ENCODE data around the gene PTPN23.

The PTPN23 gene

DNA sequence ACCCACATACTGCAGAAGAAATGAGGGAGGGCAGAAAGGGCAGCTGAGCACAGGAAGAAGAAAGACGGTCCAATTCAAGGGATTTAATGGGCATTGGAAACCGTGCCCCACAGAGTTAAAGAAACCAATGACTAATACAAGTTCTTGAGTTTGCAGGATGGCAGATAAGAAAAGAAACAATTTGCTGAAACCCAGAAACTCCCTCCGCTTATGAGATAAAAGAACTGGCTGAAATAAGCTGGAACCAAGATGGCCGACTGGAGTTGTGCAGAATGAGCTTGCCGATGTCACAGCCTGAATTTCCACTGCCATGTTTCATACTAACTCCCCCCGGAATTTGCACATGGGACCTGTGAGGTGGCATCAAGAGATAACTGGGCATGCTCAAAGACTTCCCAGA, 47.8 kb downstream of the PTPN23 start:
- Histone ChIP-seq H3K36me3 (ENCODE audit: insufficient read depth, low read length) (no peaks in the 10 kb centered on the region; the same call in 1 of the 2 replicates), H3K4me3 (no peak overlapping the region), H3K9me3 (ENCODE audit: low read depth, low read length) (no peaks in the 10 kb centered on the region), H3K27ac (no peak overlapping the region), H3K9ac (ENCODE audit: insufficient read length) (no peak overlapping the region)
- no peak for DNase-seq (ENCODE audit: low read depth, low spot score)
- TF ChIP-seq POLR2AphosphoS5 (IDR thresholded peaks at IDR 0.05; ENCODE audit: borderline replicate concordance, low read depth, low read length) (no peak), EZH2 (IDR thresholded peaks at IDR 0.05) (no peak), FOXP2 (optimal IDR thresholded peaks at IDR 0.05; ENCODE audit: control extremely low read depth, extremely low read length, insufficient read depth) (no peak)

DNA sequence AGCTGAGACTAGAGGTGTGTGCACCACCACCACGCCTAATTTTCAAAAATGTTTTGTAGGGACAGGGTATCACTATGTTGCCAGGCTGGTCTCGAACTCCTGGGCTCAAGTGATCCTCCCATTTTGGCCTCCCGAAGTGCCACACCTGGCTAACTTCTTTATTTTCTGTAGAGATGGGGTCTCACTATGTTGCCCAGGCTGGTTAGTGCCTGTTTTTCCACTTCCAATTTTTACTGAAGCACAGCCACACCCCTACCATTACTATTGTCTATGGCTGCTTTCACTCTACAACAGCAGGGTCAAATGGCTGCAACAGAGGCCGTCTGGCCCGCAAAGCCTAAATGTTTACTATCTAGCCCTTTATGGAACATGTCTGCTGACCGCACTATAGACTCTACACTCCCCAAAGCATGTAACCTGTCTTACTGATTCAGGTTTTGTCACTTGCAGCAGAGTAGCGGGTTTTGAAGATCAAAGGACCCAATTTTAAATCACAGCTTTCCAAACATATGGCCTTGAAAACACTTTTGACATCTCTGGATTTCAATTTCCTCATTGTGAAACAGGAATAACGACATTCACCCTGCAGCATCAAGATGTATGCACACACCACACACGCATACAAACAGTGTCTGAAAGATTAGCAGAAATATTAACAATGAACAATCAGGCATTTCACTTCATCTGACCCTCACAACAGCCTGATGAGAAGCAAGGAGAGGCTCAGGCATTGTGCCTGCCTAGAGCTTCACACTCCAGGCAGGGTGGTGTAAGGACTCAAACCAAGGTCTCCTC, 48.9 kb downstream of the PTPN23 start:
- no peak for DNase-seq (ENCODE audit: low read depth, low spot score)
- Histone ChIP-seq H3K4me3 (no peak overlapping the region), H3K27ac (no peak overlapping the region), H3K9ac (ENCODE audit: insufficient read length) (no peak overlapping the region), H3K36me3 (ENCODE audit: insufficient read depth, low read length) (no peaks in the 10 kb centered on the region; the same call in 1 of the 2 replicates), H3K9me3 (ENCODE audit: low read depth, low read length) (no peaks in the 10 kb centered on the region)
- no peak for TF ChIP-seq EZH2 (IDR thresholded peaks at IDR 0.05)
- TF ChIP-seq FOXP2 (optimal IDR thresholded peaks at IDR 0.05; ENCODE audit: control extremely low read depth, extremely low read length, insufficient read depth) = no peak
- TF ChIP-seq POLR2AphosphoS5 (IDR thresholded peaks at IDR 0.05; ENCODE audit: borderline replicate concordance, low read depth, low read length) = no peak

DNA sequence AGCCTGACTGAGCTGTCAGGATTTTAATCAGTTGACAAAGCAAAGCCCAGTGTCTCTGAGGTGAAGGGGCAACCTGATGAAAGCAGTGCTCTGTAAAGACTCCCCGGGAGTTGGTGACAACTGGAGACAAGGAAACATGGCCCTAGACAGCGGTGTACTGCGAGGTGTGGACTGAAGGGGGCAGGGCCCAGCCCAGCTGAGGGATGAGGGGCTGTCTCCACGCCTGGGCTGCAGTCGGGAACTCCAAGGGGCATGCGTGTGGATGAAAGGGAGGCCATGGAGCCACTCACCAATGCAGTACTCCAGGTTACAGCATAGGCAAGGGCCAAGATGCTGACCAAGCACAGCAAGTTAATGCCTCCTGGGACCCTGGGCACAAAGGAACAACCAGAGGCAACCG, 49.8 kb downstream of the PTPN23 start:
- no peak for DNase-seq (ENCODE audit: low read depth, low spot score)
- Histone ChIP-seq H3K36me3 (ENCODE audit: insufficient read depth, low read length) (peaks cover 3% of the 10 kb centered on the region; the same call in 1 of the 2 replicates), H3K27ac (no peak overlapping the region), H3K9ac (ENCODE audit: insufficient read length) (no peak overlapping the region), H3K4me3 (no peak overlapping the region), H3K9me3 (ENCODE audit: low read depth, low read length) (no peaks in the 10 kb centered on the region)
- TF ChIP-seq POLR2AphosphoS5 (IDR thresholded peaks at IDR 0.05; ENCODE audit: borderline replicate concordance, low read depth, low read length) (no peak), FOXP2 (optimal IDR thresholded peaks at IDR 0.05; ENCODE audit: control extremely low read depth, extremely low read length, insufficient read depth) (no peak), EZH2 (IDR thresholded peaks at IDR 0.05) (no peak)

GRCh38 chr3:47431225-47431624, 50.4 kb downstream of the PTPN23 start:
- Histone ChIP-seq H3K4me3 (no peak overlapping the region), H3K9ac (ENCODE audit: insufficient read length) (no peak overlapping the region), H3K36me3 (ENCODE audit: insufficient read depth, low read length) (peaks cover 3% of the 10 kb centered on the region; the same call in 1 of the 2 replicates), H3K27ac (no peak overlapping the region), H3K9me3 (ENCODE audit: low read depth, low read length) (no peaks in the 10 kb centered on the region)
- TF ChIP-seq EZH2 (IDR thresholded peaks at IDR 0.05) (no peak), FOXP2 (optimal IDR thresholded peaks at IDR 0.05; ENCODE audit: control extremely low read depth, extremely low read length, insufficient read depth) (no peak), POLR2AphosphoS5 (IDR thresholded peaks at IDR 0.05; ENCODE audit: borderline replicate concordance, low read depth, low read length) (no peak)
- no peak for DNase-seq (ENCODE audit: low read depth, low spot score)

- no peaks in the 10 kb centered on the region for H3K9me3 ChIP-seq (ENCODE audit: low read depth, low read length)
- no peak for TF ChIP-seq EZH2 (IDR thresholded peaks at IDR 0.05)
- no peak for TF ChIP-seq FOXP2 (optimal IDR thresholded peaks at IDR 0.05; ENCODE audit: control extremely low read depth, extremely low read length, insufficient read depth)
- TF ChIP-seq POLR2AphosphoS5 (IDR thresholded peaks at IDR 0.05; ENCODE audit: borderline replicate concordance, low read depth, low read length) = no peak
- H3K27ac ChIP-seq = no peak overlapping the region
- peaks cover 3% of the 10 kb centered on the region; the same call in 1 of the 2 replicates for H3K36me3 ChIP-seq (ENCODE audit: insufficient read depth, low read length)
- no peak overlapping the region for H3K9ac ChIP-seq (ENCODE audit: insufficient read length)
- no peak for DNase-seq (ENCODE audit: low read depth, low spot score)
- no peak overlapping the region for H3K4me3 ChIP-seq
Measured at GRCh38 chr3:47432673-47433072, 51.9 kb downstream of the PTPN23 start.

GRCh38 chr3:47433796-47434195, 53.0 kb downstream of the PTPN23 start:
- TF ChIP-seq EZH2 (IDR thresholded peaks at IDR 0.05) = no peak
- no peak for TF ChIP-seq POLR2AphosphoS5 (IDR thresholded peaks at IDR 0.05; ENCODE audit: borderline replicate concordance, low read depth, low read length)
- no peak for TF ChIP-seq FOXP2 (optimal IDR thresholded peaks at IDR 0.05; ENCODE audit: control extremely low read depth, extremely low read length, insufficient read depth)
- no peak overlapping the region for H3K27ac ChIP-seq
- no peaks in the 10 kb centered on the region for H3K9me3 ChIP-seq (ENCODE audit: low read depth, low read length)
- no peak overlapping the region for H3K9ac ChIP-seq (ENCODE audit: insufficient read length)
- peaks cover 3% of the 10 kb centered on the region; the same call in 1 of the 2 replicates for H3K36me3 ChIP-seq (ENCODE audit: insufficient read depth, low read length)
- DNase-seq (ENCODE audit: low read depth, low spot score) = no peak
- H3K4me3 ChIP-seq = no peak overlapping the region

DNA sequence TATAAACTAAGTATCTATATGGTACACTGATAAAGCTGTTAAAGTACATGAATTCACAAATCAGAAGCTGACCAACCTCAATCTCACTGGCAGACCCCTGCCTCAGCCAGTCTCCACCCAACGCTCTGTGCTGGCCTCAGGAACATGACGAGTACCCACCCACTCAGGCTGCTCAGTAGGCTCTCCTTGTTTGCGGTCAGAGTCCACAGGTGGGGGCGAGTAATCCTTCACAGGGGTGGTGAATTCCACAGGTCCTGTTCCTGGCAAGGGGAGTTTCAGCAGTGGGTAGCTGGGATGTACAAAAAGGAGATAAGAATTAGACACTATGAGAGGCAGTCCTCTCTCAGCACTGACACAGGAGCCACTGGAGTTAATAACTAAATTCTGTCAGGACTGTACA, 54.0 kb downstream of the PTPN23 start:
- Histone ChIP-seq H3K9me3 (ENCODE audit: low read depth, low read length) (no peaks in the 10 kb centered on the region), H3K9ac (ENCODE audit: insufficient read length) (no peak overlapping the region), H3K27ac (no peak overlapping the region), H3K4me3 (no peak overlapping the region), H3K36me3 (ENCODE audit: insufficient read depth, low read length) (peaks cover 3% of the 10 kb centered on the region; the same call in 1 of the 2 replicates)
- DNase-seq (ENCODE audit: low read depth, low spot score) = no peak
- no peak for TF ChIP-seq FOXP2 (optimal IDR thresholded peaks at IDR 0.05; ENCODE audit: control extremely low read depth, extremely low read length, insufficient read depth)
- TF ChIP-seq EZH2 (IDR thresholded peaks at IDR 0.05) = no peak
- TF ChIP-seq POLR2AphosphoS5 (IDR thresholded peaks at IDR 0.05; ENCODE audit: borderline replicate concordance, low read depth, low read length) = no peak

- Histone ChIP-seq H3K36me3 (ENCODE audit: insufficient read depth, low read length) (peaks cover 3% of the 10 kb centered on the region; the same call in 1 of the 2 replicates), H3K27ac (no peak overlapping the region), H3K9ac (ENCODE audit: insufficient read length) (no peak overlapping the region), H3K9me3 (ENCODE audit: low read depth, low read length) (no peaks in the 10 kb centered on the region), H3K4me3 (no peak overlapping the region)
- no peak for DNase-seq (ENCODE audit: low read depth, low spot score)
- TF ChIP-seq POLR2AphosphoS5 (IDR thresholded peaks at IDR 0.05; ENCODE audit: borderline replicate concordance, low read depth, low read length) = no peak
- TF ChIP-seq FOXP2 (optimal IDR thresholded peaks at IDR 0.05; ENCODE audit: control extremely low read depth, extremely low read length, insufficient read depth) = no peak
- TF ChIP-seq EZH2 (IDR thresholded peaks at IDR 0.05) = no peak
Measured at GRCh38 chr3:47436180-47436579, 55.4 kb downstream of the PTPN23 start.

All from SK-N-MC (cell line).